Measurements from ENCODE around the gene MAGI2. TPM values are rescaled to one million over a fixed set of nuclear protein-coding genes. Genes with fewer than 3 reads are reported as not detected.

Gene MAGI2
- total RNA-seq, 1 donor from 2014 or later = 5.4 TPM

GRCh38 chr7:78764571-78764970, 688.9 kb downstream of the MAGI2 start:
- Histone ChIP-seq H3K9me3 (ENCODE audit: insufficient read depth, low read depth, low read length) (no peaks in the 10 kb centered on the region), H3K4me3 (ENCODE audit: insufficient read depth, low read depth, low read length) (no peak overlapping the region), H3K4me1 (ENCODE audit: insufficient read depth, low read length) (no peaks in the 10 kb centered on the region), H3K9ac (ENCODE audit: low read length) (no peak overlapping the region), H3K27ac (ENCODE audit: low read depth, low read length) (no peak overlapping the region), H3K27me3 (ENCODE audit: insufficient read depth, low read length) (no peaks in the 10 kb centered on the region), H3K79me2 (ENCODE audit: insufficient read depth, low read length) (no peaks in the 10 kb centered on the region), H3K36me3 (ENCODE audit: insufficient read depth, low read length) (no peaks in the 10 kb centered on the region), H2AFZ (ENCODE audit: low read depth, low read length) (no peak overlapping the region), H3K4me2 (ENCODE audit: low read length) (no peak overlapping the region), H4K20me1 (ENCODE audit: insufficient read depth, low read length) (no peaks in the 10 kb centered on the region)
- FAIRE-seq (no peak), DNase-seq (ENCODE audit: low read depth) (no peak)
- H3K4me3 Mint-ChIP-seq (ENCODE audit: unreplicated experiment) = no peak overlapping the region
- peaks cover 3% of the 10 kb centered on the region for H3K4me1 Mint-ChIP-seq (ENCODE audit: low read depth, unreplicated experiment)
- H3K27ac Mint-ChIP-seq (ENCODE audit: unreplicated experiment) = no peak overlapping the region
- no peak for TF ChIP-seq EZH2 (IDR thresholded peaks at IDR 0.05; ENCODE audit: insufficient read depth, low read length)
- TF ChIP-seq, protein P1, sequence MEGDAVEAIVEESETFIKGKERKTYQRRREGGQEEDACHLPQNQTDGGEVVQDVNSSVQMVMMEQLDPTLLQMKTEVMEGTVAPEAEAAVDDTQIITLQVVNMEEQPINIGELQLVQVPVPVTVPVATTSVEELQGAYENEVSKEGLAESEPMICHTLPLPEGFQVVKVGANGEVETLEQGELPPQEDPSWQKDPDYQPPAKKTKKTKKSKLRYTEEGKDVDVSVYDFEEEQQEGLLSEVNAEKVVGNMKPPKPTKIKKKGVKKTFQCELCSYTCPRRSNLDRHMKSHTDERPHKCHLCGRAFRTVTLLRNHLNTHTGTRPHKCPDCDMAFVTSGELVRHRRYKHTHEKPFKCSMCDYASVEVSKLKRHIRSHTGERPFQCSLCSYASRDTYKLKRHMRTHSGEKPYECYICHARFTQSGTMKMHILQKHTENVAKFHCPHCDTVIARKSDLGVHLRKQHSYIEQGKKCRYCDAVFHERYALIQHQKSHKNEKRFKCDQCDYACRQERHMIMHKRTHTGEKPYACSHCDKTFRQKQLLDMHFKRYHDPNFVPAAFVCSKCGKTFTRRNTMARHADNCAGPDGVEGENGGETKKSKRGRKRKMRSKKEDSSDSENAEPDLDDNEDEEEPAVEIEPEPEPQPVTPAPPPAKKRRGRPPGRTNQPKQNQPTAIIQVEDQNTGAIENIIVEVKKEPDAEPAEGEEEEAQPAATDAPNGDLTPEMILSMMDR (IDR thresholded peaks at IDR 0.05; ENCODE audit: insufficient read depth, low read depth, low read length) = no peak
- H3K27me3 Mint-ChIP-seq (ENCODE audit: low read depth, unreplicated experiment) = no peaks in the 10 kb centered on the region
- no peaks in the 10 kb centered on the region for H3K9me3 Mint-ChIP-seq (ENCODE audit: unreplicated experiment)
- no peaks in the 10 kb centered on the region for H3K36me3 Mint-ChIP-seq (ENCODE audit: low read depth, unreplicated experiment)

GRCh38 chr7:78762625-78763024, 690.8 kb downstream of the MAGI2 start:
- no peaks in the 10 kb centered on the region for H3K27me3 ChIP-seq (ENCODE audit: insufficient read depth, low read length)
- H3K79me2 ChIP-seq (ENCODE audit: insufficient read depth, low read length) = no peaks in the 10 kb centered on the region
- no peak overlapping the region for H3K9ac ChIP-seq (ENCODE audit: low read length)
- H3K4me3 ChIP-seq (ENCODE audit: insufficient read depth, low read depth, low read length) = no peak overlapping the region
- no peaks in the 10 kb centered on the region for H3K27me3 Mint-ChIP-seq (ENCODE audit: low read depth, unreplicated experiment)
- H3K4me1 ChIP-seq (ENCODE audit: insufficient read depth, low read length) = no peaks in the 10 kb centered on the region
- H3K4me3 Mint-ChIP-seq (ENCODE audit: unreplicated experiment) = no peak overlapping the region
- no peaks in the 10 kb centered on the region for H3K36me3 ChIP-seq (ENCODE audit: insufficient read depth, low read length)
- FAIRE-seq = no peak
- no peaks in the 10 kb centered on the region for H3K36me3 Mint-ChIP-seq (ENCODE audit: low read depth, unreplicated experiment)
- no peak overlapping the region for H3K27ac Mint-ChIP-seq (ENCODE audit: unreplicated experiment)
- H4K20me1 ChIP-seq (ENCODE audit: insufficient read depth, low read length) = no peaks in the 10 kb centered on the region
- peaks cover 3% of the 10 kb centered on the region for H3K4me1 Mint-ChIP-seq (ENCODE audit: low read depth, unreplicated experiment)
- no peak for TF ChIP-seq EZH2 (IDR thresholded peaks at IDR 0.05; ENCODE audit: insufficient read depth, low read length)
- TF ChIP-seq, protein P1 (IDR thresholded peaks at IDR 0.05; ENCODE audit: insufficient read depth, low read depth, low read length) = no peak
- DNase-seq (ENCODE audit: low read depth) = no peak
- no peaks in the 10 kb centered on the region for H3K9me3 Mint-ChIP-seq (ENCODE audit: unreplicated experiment)
- H3K4me2 ChIP-seq (ENCODE audit: low read length) = no peak overlapping the region
- H3K27ac ChIP-seq (ENCODE audit: low read depth, low read length) = no peak overlapping the region
- no peaks in the 10 kb centered on the region for H3K9me3 ChIP-seq (ENCODE audit: insufficient read depth, low read depth, low read length)
- H2AFZ ChIP-seq (ENCODE audit: low read depth, low read length) = no peak overlapping the region

DNA sequence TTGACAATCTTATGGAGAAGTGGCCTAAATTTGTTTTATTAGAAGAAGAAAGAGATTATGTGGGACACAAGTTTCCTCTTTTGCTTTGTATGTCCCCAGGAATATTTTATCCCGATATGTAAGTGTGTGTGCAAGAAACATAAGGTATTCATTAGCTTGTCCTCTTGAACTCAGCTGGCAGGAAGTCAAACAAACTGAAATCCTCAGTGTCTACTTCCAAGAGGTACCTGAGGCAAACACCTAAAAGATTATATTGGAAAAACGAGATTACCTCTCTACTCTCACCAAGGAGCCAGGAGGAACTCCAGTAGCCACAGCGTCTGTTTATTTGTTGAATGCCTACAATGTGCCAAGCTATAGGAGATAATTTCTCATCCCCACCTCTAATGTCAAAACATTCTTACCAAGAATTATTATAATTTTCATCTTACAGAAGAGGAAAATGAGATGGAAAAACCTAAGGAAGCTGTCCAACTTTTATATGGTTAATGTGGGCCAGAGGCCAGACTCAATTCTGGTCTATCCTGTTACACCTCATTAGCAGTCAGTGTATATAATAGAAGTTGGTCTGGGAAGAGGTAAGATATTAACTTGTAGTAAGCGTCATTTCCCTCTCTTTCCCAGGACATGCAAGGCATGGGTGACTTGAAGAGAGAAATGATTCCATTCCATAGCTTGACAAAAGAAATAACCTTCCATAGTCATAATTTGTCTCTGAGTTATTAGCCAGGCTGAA, 692.7 kb downstream of the MAGI2 start:
- FAIRE-seq (no peak), DNase-seq (ENCODE audit: low read depth) (no peak)
- peaks cover 3% of the 10 kb centered on the region for H3K4me1 Mint-ChIP-seq (ENCODE audit: low read depth, unreplicated experiment)
- Histone ChIP-seq H3K4me3 (ENCODE audit: insufficient read depth, low read depth, low read length) (no peak overlapping the region), H2AFZ (ENCODE audit: low read depth, low read length) (no peak overlapping the region), H3K27me3 (ENCODE audit: insufficient read depth, low read length) (no peaks in the 10 kb centered on the region), H3K9ac (ENCODE audit: low read length) (no peak overlapping the region), H3K36me3 (ENCODE audit: insufficient read depth, low read length) (no peaks in the 10 kb centered on the region), H3K4me1 (ENCODE audit: insufficient read depth, low read length) (no peaks in the 10 kb centered on the region), H3K4me2 (ENCODE audit: low read length) (no peak overlapping the region), H3K79me2 (ENCODE audit: insufficient read depth, low read length) (no peaks in the 10 kb centered on the region), H4K20me1 (ENCODE audit: insufficient read depth, low read length) (no peaks in the 10 kb centered on the region), H3K27ac (ENCODE audit: low read depth, low read length) (no peak overlapping the region), H3K9me3 (ENCODE audit: insufficient read depth, low read depth, low read length) (no peaks in the 10 kb centered on the region)
- H3K36me3 Mint-ChIP-seq (ENCODE audit: low read depth, unreplicated experiment) = no peaks in the 10 kb centered on the region
- TF ChIP-seq, protein P1 (IDR thresholded peaks at IDR 0.05; ENCODE audit: insufficient read depth, low read depth, low read length) = no peak
- TF ChIP-seq EZH2 (IDR thresholded peaks at IDR 0.05; ENCODE audit: insufficient read depth, low read length) = no peak
- no peak overlapping the region for H3K27ac Mint-ChIP-seq (ENCODE audit: unreplicated experiment)
- H3K9me3 Mint-ChIP-seq (ENCODE audit: unreplicated experiment) = no peaks in the 10 kb centered on the region
- H3K27me3 Mint-ChIP-seq (ENCODE audit: low read depth, unreplicated experiment) = no peaks in the 10 kb centered on the region
- no peak overlapping the region for H3K4me3 Mint-ChIP-seq (ENCODE audit: unreplicated experiment)

All from astrocyte (in vitro differentiated cells and primary cell).